K562 (cell line): ENCODE measurements around the gene PRICKLE3.

Source experiments
- CREB1 ChIP-seq, 2 experiments: sonication (generic) in 1 of 2; formaldehyde crosslinking in 1 of 2; IDR thresholded peaks; 2 replicates each; pipeline versions ENCODE4 v1.6.1 to v1.8.0; 2012 to 2022; ENCODE audit warnings: inconsistent platforms in 1 of 2, mild to moderate bottlenecking in 1 of 2, missing genetic modification reagents in 1 of 2, moderate library complexity in 1 of 2
- TAF1 ChIP-seq: IDR thresholded peaks from 2 replicates; pipeline ENCODE4 v1.6.1; 2011; ENCODE audit warnings: mild to moderate bottlenecking, low read length, moderate library complexity; ENCODE audit not compliant: insufficient read depth, control insufficient read depth, severe bottlenecking; ENCODE audit errors: extremely low read depth
- ZSCAN32 ChIP-seq: fragments of 450-650 bp; formaldehyde crosslinking; IDR thresholded peaks from 2 replicates; pipeline ENCODE4 v1.4.0; 2020; ENCODE audit warnings: mild to moderate bottlenecking, moderate library complexity
- TF ChIP-seq, protein P1 (sequence below): sonication (generic); formaldehyde crosslinking; IDR thresholded peaks from 2 replicates; pipeline ENCODE4 v1.8.1; 2023; ENCODE audit warnings: mild to moderate bottlenecking, missing genetic modification reagents
- TF ChIP-seq, protein P2 (sequence below), 2 experiments: fragments of 450-650 bp in 1 of 2; sonication (generic) in 1 of 2; formaldehyde crosslinking in 1 of 2; IDR thresholded peaks; 2 replicates each; pipeline versions ENCODE4 v1.7.1 to v1.9.0; 2016 to 2022; ENCODE audit warnings: inconsistent platforms in 1 of 2, mild to moderate bottlenecking in 1 of 2, missing genetic modification reagents in 1 of 2
- TF ChIP-seq, protein P3 (sequence below): fragments of 250-450 bp; sonication (Bioruptor Pico); IDR thresholded peaks from 2 replicates; pipeline ENCODE4 v1.4.0; 2020; ENCODE audit warnings: mild to moderate bottlenecking, moderate library complexity

DNA sequence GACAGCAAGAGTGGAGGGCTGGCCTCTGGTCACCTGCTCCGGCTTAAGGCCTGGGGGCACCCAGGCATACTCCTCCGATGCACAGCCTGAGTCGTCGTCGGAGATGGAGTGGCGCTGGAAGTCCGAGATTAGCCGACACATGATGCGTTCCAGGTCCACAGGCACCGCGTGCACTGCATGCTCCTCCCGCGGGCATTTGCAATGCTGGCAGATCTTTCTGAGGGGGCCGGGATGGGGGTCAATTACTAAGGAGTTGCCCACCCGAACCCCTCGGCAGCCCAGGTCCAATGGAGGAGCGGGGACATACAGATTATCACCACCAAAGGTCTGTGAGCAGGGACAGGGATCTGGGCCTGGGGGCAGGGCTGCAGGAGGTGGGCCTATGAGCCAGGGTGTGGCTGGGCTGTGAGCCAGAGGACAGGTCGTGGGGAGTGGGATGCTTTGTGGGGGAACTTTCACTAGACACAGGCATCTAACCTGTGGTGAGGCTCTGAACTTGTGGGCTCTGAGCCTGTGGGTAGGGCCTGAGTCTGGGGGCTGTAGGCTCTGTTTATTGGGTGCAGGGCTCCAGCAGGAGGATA lies 2.4 kb downstream of the PRICKLE3 start:
- TF ChIP-seq ZSCAN32 (CRISPR knock-in tag) (no peak), CREB1 (IDR thresholded peaks at IDR 0.05) (no peak), CREB1 (CRISPR knock-in tag; IDR thresholded peaks at IDR 0.05) (no peak), TAF1 (no peak)
- TF ChIP-seq, protein P1, sequence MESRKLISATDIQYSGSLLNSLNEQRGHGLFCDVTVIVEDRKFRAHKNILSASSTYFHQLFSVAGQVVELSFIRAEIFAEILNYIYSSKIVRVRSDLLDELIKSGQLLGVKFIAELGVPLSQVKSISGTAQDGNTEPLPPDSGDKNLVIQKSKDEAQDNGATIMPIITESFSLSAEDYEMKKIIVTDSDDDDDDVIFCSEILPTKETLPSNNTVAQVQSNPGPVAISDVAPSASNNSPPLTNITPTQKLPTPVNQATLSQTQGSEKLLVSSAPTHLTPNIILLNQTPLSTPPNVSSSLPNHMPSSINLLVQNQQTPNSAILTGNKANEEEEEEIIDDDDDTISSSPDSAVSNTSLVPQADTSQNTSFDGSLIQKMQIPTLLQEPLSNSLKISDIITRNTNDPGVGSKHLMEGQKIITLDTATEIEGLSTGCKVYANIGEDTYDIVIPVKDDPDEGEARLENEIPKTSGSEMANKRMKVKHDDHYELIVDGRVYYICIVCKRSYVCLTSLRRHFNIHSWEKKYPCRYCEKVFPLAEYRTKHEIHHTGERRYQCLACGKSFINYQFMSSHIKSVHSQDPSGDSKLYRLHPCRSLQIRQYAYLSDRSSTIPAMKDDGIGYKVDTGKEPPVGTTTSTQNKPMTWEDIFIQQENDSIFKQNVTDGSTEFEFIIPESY: no peak
- TF ChIP-seq, protein P2, sequence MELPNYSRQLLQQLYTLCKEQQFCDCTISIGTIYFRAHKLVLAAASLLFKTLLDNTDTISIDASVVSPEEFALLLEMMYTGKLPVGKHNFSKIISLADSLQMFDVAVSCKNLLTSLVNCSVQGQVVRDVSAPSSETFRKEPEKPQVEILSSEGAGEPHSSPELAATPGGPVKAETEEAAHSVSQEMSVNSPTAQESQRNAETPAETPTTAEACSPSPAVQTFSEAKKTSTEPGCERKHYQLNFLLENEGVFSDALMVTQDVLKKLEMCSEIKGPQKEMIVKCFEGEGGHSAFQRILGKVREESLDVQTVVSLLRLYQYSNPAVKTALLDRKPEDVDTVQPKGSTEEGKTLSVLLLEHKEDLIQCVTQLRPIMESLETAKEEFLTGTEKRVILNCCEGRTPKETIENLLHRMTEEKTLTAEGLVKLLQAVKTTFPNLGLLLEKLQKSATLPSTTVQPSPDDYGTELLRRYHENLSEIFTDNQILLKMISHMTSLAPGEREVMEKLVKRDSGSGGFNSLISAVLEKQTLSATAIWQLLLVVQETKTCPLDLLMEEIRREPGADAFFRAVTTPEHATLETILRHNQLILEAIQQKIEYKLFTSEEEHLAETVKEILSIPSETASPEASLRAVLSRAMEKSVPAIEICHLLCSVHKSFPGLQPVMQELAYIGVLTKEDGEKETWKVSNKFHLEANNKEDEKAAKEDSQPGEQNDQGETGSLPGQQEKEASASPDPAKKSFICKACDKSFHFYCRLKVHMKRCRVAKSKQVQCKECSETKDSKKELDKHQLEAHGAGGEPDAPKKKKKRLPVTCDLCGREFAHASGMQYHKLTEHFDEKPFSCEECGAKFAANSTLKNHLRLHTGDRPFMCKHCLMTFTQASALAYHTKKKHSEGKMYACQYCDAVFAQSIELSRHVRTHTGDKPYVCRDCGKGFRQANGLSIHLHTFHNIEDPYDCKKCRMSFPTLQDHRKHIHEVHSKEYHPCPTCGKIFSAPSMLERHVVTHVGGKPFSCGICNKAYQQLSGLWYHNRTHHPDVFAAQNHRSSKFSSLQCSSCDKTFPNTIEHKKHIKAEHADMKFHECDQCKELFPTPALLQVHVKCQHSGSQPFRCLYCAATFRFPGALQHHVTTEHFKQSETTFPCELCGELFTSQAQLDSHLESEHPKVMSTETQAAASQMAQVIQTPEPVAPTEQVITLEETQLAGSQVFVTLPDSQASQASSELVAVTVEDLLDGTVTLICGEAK (IDR thresholded peaks at IDR 0.05): no peak
- TF ChIP-seq, protein P2 (CRISPR knock-in tag; IDR thresholded peaks at IDR 0.05): no peak
- TF ChIP-seq, protein P3, sequence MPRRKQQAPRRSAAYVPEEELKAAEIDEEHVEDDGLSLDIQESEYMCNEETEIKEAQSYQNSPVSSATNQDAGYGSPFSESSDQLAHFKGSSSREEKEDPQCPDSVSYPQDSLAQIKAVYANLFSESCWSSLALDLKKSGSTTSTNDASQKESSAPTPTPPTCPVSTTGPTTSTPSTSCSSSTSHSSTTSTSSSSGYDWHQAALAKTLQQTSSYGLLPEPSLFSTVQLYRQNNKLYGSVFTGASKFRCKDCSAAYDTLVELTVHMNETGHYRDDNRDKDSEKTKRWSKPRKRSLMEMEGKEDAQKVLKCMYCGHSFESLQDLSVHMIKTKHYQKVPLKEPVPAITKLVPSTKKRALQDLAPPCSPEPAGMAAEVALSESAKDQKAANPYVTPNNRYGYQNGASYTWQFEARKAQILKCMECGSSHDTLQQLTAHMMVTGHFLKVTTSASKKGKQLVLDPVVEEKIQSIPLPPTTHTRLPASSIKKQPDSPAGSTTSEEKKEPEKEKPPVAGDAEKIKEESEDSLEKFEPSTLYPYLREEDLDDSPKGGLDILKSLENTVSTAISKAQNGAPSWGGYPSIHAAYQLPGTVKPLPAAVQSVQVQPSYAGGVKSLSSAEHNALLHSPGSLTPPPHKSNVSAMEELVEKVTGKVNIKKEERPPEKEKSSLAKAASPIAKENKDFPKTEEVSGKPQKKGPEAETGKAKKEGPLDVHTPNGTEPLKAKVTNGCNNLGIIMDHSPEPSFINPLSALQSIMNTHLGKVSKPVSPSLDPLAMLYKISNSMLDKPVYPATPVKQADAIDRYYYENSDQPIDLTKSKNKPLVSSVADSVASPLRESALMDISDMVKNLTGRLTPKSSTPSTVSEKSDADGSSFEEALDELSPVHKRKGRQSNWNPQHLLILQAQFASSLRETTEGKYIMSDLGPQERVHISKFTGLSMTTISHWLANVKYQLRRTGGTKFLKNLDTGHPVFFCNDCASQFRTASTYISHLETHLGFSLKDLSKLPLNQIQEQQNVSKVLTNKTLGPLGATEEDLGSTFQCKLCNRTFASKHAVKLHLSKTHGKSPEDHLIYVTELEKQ (CRISPR knock-in tag): no peak
